H1 (cell line): ENCODE data around the gene NR3C1. TPM values are rescaled to one million over a fixed set of nuclear protein-coding genes. Genes with fewer than 3 reads are reported as not detected.

Experiments used
- ASH2L ChIP-seq: fragments of 200-600, 300-600 bp; sonication (generic); IDR thresholded peaks from one replicate; pipeline ENCODE4 v1.7.1; 2017; ENCODE audit warnings: low read length
- CBX5 ChIP-seq: fragments of 300-800, 300-1000 bp; sonication (generic); IDR thresholded peaks from 2 replicates; pipeline ENCODE4 v1.7.1; 2016; ENCODE audit warnings: antibody characterized with exemption, low read length, low read depth
- GABPA ChIP-seq: IDR thresholded peaks from 2 replicates; pipeline ENCODE4 v1.6.1; 2011; ENCODE audit warnings: mild to moderate bottlenecking, low read length, moderate library complexity, borderline replicate concordance; ENCODE audit not compliant: insufficient read depth
- KDM5A ChIP-seq: fragments of 200-600 bp; IDR thresholded peaks from 2 replicates; pipeline ENCODE4 v1.7.1; 2012; ENCODE audit warnings: mild to moderate bottlenecking, low read length, inconsistent platforms, mixed read lengths
- RNF2 ChIP-seq: fragments of 200-900, 300-1000 bp; sonication (generic); IDR thresholded peaks from 2 replicates; pipeline ENCODE4 v1.7.1; 2016; ENCODE audit warnings: borderline replicate concordance, low read depth, mild to moderate bottlenecking, antibody characterized with exemption, low read length; ENCODE audit not compliant: poor library complexity, severe bottlenecking; ENCODE audit errors: missing control alignments
- SP4 ChIP-seq: IDR thresholded peaks from 2 replicates; pipeline ENCODE4 v1.6.1; 2012; ENCODE audit warnings: low read length, inconsistent platforms
- ZNF274 ChIP-seq: IDR thresholded peaks from 2 replicates; pipeline ENCODE4 v1.7.0; 2012; ENCODE audit warnings: low read length, borderline replicate concordance; ENCODE audit errors: extremely low read depth
- polyA plus RNA-seq, 7 experiments: library from polyadenylated mRNA; depleted of rRNA in 3 of 7; stranded (reverse) in 5 of 7; unstranded in 2 of 7; fragments of >200 nt in 5 of 7; fragments of 200-250 nt in 2 of 7; gene quantifications; 1 replicate in 5 of 7; 2 replicates in 1 of 7; 4 replicates in 1 of 7; pipeline versions ENCODE4 v1.2.1 to v1.2.3, GENCODE V29; 2011 to 2013; ENCODE audit warnings: missing spikeins in 2 of 7, mixed read lengths in 2 of 7
- total RNA-seq: library from RNA; stranded (reverse); fragmentation: NEBNext Ultra II Directional; extraction: Animal tissue kit (Norgen Biotek cat#: 25700); gene quantifications from 2 replicates; pipeline ENCODE4 v1.2.1, GENCODE V29; 2021
- TF ChIP-seq, protein P1 (sequence below): fragments of 300-600 bp; sonication (generic); IDR thresholded peaks from 2 replicates; pipeline ENCODE4 v1.7.1; 2012; ENCODE audit warnings: low read length, moderate library complexity, mild to moderate bottlenecking, inconsistent platforms; ENCODE audit not compliant: insufficient replicate concordance
- TF ChIP-seq, protein P2 (sequence below), 3 experiments: IDR thresholded peaks; 1 replicate in 2 of 3; 2 replicates in 1 of 3; pipeline versions ENCODE4 v1.5.1 to v1.6.1; 2011; ENCODE audit warnings: low read length in 3 of 3, mild to moderate bottlenecking in 3 of 3, inconsistent platforms in 2 of 3, low read depth in 1 of 3, moderate library complexity in 1 of 3; ENCODE audit not compliant: insufficient read depth in 1 of 3; ENCODE audit errors: control extremely low read depth in 1 of 3

Gene NR3C1
- total and polyA plus RNA-seq, 2 of the 8 experiments (the other 6 are each of a cell fraction or from before 2014, with no cell fraction given) = 1.7 to 5.4 TPM

- TF ChIP-seq, protein P1, sequence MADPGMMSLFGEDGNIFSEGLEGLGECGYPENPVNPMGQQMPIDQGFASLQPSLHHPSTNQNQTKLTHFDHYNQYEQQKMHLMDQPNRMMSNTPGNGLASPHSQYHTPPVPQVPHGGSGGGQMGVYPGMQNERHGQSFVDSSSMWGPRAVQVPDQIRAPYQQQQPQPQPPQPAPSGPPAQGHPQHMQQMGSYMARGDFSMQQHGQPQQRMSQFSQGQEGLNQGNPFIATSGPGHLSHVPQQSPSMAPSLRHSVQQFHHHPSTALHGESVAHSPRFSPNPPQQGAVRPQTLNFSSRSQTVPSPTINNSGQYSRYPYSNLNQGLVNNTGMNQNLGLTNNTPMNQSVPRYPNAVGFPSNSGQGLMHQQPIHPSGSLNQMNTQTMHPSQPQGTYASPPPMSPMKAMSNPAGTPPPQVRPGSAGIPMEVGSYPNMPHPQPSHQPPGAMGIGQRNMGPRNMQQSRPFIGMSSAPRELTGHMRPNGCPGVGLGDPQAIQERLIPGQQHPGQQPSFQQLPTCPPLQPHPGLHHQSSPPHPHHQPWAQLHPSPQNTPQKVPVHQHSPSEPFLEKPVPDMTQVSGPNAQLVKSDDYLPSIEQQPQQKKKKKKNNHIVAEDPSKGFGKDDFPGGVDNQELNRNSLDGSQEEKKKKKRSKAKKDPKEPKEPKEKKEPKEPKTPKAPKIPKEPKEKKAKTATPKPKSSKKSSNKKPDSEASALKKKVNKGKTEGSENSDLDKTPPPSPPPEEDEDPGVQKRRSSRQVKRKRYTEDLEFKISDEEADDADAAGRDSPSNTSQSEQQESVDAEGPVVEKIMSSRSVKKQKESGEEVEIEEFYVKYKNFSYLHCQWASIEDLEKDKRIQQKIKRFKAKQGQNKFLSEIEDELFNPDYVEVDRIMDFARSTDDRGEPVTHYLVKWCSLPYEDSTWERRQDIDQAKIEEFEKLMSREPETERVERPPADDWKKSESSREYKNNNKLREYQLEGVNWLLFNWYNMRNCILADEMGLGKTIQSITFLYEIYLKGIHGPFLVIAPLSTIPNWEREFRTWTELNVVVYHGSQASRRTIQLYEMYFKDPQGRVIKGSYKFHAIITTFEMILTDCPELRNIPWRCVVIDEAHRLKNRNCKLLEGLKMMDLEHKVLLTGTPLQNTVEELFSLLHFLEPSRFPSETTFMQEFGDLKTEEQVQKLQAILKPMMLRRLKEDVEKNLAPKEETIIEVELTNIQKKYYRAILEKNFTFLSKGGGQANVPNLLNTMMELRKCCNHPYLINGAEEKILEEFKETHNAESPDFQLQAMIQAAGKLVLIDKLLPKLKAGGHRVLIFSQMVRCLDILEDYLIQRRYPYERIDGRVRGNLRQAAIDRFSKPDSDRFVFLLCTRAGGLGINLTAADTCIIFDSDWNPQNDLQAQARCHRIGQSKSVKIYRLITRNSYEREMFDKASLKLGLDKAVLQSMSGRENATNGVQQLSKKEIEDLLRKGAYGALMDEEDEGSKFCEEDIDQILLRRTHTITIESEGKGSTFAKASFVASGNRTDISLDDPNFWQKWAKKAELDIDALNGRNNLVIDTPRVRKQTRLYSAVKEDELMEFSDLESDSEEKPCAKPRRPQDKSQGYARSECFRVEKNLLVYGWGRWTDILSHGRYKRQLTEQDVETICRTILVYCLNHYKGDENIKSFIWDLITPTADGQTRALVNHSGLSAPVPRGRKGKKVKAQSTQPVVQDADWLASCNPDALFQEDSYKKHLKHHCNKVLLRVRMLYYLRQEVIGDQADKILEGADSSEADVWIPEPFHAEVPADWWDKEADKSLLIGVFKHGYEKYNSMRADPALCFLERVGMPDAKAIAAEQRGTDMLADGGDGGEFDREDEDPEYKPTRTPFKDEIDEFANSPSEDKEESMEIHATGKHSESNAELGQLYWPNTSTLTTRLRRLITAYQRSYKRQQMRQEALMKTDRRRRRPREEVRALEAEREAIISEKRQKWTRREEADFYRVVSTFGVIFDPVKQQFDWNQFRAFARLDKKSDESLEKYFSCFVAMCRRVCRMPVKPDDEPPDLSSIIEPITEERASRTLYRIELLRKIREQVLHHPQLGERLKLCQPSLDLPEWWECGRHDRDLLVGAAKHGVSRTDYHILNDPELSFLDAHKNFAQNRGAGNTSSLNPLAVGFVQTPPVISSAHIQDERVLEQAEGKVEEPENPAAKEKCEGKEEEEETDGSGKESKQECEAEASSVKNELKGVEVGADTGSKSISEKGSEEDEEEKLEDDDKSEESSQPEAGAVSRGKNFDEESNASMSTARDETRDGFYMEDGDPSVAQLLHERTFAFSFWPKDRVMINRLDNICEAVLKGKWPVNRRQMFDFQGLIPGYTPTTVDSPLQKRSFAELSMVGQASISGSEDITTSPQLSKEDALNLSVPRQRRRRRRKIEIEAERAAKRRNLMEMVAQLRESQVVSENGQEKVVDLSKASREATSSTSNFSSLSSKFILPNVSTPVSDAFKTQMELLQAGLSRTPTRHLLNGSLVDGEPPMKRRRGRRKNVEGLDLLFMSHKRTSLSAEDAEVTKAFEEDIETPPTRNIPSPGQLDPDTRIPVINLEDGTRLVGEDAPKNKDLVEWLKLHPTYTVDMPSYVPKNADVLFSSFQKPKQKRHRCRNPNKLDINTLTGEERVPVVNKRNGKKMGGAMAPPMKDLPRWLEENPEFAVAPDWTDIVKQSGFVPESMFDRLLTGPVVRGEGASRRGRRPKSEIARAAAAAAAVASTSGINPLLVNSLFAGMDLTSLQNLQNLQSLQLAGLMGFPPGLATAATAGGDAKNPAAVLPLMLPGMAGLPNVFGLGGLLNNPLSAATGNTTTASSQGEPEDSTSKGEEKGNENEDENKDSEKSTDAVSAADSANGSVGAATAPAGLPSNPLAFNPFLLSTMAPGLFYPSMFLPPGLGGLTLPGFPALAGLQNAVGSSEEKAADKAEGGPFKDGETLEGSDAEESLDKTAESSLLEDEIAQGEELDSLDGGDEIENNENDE = no peak
- no peak for TF ChIP-seq SP4
- TF ChIP-seq GABPA = no peak
- no peak for TF ChIP-seq RNF2
- TF ChIP-seq, protein P2, sequence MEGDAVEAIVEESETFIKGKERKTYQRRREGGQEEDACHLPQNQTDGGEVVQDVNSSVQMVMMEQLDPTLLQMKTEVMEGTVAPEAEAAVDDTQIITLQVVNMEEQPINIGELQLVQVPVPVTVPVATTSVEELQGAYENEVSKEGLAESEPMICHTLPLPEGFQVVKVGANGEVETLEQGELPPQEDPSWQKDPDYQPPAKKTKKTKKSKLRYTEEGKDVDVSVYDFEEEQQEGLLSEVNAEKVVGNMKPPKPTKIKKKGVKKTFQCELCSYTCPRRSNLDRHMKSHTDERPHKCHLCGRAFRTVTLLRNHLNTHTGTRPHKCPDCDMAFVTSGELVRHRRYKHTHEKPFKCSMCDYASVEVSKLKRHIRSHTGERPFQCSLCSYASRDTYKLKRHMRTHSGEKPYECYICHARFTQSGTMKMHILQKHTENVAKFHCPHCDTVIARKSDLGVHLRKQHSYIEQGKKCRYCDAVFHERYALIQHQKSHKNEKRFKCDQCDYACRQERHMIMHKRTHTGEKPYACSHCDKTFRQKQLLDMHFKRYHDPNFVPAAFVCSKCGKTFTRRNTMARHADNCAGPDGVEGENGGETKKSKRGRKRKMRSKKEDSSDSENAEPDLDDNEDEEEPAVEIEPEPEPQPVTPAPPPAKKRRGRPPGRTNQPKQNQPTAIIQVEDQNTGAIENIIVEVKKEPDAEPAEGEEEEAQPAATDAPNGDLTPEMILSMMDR (IDR thresholded peaks at IDR 0.05; ENCODE audit: control extremely low read depth in 1 of 3, insufficient read depth in 1 of 3, low read depth in 1 of 3, low read length in 3 of 3) = no peak
- TF ChIP-seq ASH2L = no peak
- TF ChIP-seq KDM5A = no peak
- TF ChIP-seq CBX5 = no peak
- TF ChIP-seq ZNF274 = no peak
Measured at GRCh38 chr5:143316337-143316736, 87.1 kb downstream of the NR3C1 start (continued).
